B cell (primary cell): ENCODE results near the gene CD58.

Experiments
- CTCF ChIP-seq: fragments of 200-600 bp; IDR thresholded peaks from one replicate; pipeline ENCODE4 v1.8.0; 2022; ENCODE audit warnings: antibody characterized with exemption, mild to moderate bottlenecking
- EZH2 ChIP-seq: IDR thresholded peaks from 2 replicates; pipeline ENCODE4 v1.6.1; 2012; ENCODE audit warnings: borderline replicate concordance, low read depth, mild to moderate bottlenecking, moderate library complexity, low read length; ENCODE audit not compliant: insufficient read depth, poor library complexity, severe bottlenecking

DNA sequence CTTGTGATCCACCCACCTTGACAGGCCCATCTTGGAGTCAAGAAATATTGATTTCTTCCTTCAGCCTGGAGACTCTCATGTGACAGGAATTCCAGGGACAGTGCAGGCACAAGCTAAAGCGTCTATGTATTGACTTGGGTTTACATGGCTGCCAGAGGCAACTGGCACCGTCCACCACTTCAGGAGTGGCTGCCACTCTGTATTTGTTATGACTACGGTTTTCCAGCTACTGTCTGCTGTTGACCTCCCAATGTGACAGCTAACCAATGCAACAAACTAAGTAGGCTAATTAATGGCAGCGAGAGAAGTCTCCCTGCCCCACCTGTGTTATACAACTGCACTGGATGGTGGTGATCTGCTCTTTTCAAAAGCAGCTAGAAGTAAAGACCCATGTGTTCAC lies 56.9 kb downstream of the CD58 start:
- no peak for TF ChIP-seq CTCF
- TF ChIP-seq EZH2 = no peak
